SJSA1 (cell line): Measurements from ENCODE around the gene SBNO2. TPM values are rescaled to one million over a fixed set of nuclear protein-coding genes. Genes with fewer than 3 reads are reported as not detected.
A peak's percentile ranks its signal among the peaks of the same experiment; 100 is the strongest.

ENCODE experiments used
- DNase-seq, 2 experiments: peaks; one replicate each; pipeline ENCODE4 v3.0.0-alpha.2; 2015 to 2020; ENCODE audit warnings: low spot score in 2 of 2, low read depth in 1 of 2
- H3K27ac ChIP-seq: fragments of 250-450 bp; sonication (Bioruptor Pico); 2 replicates; pipeline ENCODE4 v1.5.1; 2020; ENCODE audit warnings: mild to moderate bottlenecking, moderate library complexity
- H3K27me3 ChIP-seq: fragments of 250-450 bp; sonication (Bioruptor Pico); replicated peaks from 2 replicates; pipeline ENCODE4 v1.5.1; 2020; ENCODE audit warnings: mild to moderate bottlenecking, moderate library complexity
- H3K36me3 ChIP-seq: fragments of 250-450 bp; sonication (Bioruptor Pico); 2 replicates; pipeline ENCODE4 v1.5.1; 2020; ENCODE audit warnings: mild to moderate bottlenecking
- H3K4me1 ChIP-seq: fragments of 250-450 bp; sonication (Bioruptor Pico); replicated peaks from 2 replicates; pipeline ENCODE4 v1.6.1; 2021; ENCODE audit warnings: mild to moderate bottlenecking
- H3K4me3 ChIP-seq: fragments of 250-450 bp; sonication (Bioruptor Pico); 2 replicates; pipeline ENCODE4 v1.5.1; 2020; ENCODE audit warnings: mild to moderate bottlenecking
- H3K9me3 ChIP-seq: fragments of 250-450 bp; sonication (Bioruptor Pico); replicated peaks from 2 replicates; pipeline ENCODE4 v1.5.1; 2020; ENCODE audit warnings: mild to moderate bottlenecking
- total RNA-seq: library from RNA; depleted of rRNA; stranded (reverse); fragments of >200 nt; shearing (Covaris generic); gene quantifications from 2 replicates; pipeline ENCODE4 v1.2.3, GENCODE V29; 2014

SBNO2 gene
- total RNA-seq, 1 experiment from 2014 or later: 24.8 TPM

- no peak overlapping the region for H3K4me3 ChIP-seq
- H3K9me3 ChIP-seq: no peaks in the 10 kb centered on the region
- no peak for DNase-seq
- H3K27me3 ChIP-seq: peaks cover 54% of the 10 kb centered on the region
- no peaks in the 10 kb centered on the region for H3K36me3 ChIP-seq
- peaks cover 9% of the 10 kb centered on the region for H3K4me1 ChIP-seq
- no peak overlapping the region for H3K27ac ChIP-seq
Observed at GRCh38 chr19:1072371-1073015, 101.6 kb downstream of the SBNO2 start.

DNA sequence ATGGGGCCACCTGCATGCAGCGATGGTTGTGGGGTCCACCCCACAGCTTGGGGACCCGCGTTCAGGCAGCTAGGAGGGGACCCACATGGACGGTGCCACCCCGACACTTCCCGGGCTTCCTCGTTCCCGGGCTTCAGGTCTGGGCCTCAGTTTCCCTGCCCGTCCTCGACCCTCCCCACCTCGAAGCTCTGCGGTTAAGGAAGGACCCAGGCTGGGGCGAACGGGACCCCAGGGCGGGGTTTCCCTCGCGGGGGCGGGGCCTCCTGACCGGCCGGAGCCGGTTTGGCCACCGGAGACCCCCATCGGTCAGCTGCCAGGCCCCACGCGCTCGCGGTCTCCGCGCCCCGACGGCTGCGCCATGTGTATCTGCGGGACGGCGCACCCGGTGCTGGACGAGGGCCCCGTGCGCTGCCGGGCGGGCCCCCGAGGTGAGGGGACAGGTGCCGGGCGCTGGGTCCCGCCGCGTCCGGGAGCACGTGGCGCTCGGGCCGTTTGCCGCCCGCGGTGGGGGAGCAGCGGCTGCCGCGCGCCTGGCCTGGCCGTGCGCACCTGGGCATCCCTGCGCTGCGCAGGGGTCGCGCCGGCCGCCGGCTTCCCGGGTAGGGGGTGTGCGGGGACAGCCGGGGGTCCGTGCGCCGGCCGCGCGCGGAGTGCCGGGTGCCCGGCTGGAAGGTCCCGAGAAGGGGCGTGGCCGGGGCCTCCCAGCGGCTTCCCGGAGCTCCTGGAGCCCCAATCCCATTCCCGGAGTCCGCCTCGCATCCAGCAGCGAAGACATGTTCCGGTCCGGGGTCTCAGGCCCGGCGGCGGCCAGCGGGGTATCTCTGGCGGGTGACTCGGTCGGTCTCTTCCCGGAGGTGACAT is 102.9 kb downstream of the SBNO2 start:
- Histone ChIP-seq H3K4me3 (no peak overlapping the region), H3K27ac (no peak overlapping the region), H3K4me1 (peaks cover 21% of the 10 kb centered on the region), H3K27me3 (peaks cover 61% of the 10 kb centered on the region), H3K9me3 (no peaks in the 10 kb centered on the region), H3K36me3 (no peaks in the 10 kb centered on the region)
- no peak for DNase-seq

GRCh38 chr19:1070576-1070930 is 103.5 kb downstream of the SBNO2 start:
- no peak overlapping the region for H3K4me3 ChIP-seq
- no peaks in the 10 kb centered on the region for H3K9me3 ChIP-seq
- H3K36me3 ChIP-seq: no peaks in the 10 kb centered on the region
- no peak overlapping the region for H3K27ac ChIP-seq
- H3K4me1 ChIP-seq: peaks cover 24% of the 10 kb centered on the region
- H3K27me3 ChIP-seq: peaks cover 64% of the 10 kb centered on the region
- DNase-seq: no peak

DNA sequence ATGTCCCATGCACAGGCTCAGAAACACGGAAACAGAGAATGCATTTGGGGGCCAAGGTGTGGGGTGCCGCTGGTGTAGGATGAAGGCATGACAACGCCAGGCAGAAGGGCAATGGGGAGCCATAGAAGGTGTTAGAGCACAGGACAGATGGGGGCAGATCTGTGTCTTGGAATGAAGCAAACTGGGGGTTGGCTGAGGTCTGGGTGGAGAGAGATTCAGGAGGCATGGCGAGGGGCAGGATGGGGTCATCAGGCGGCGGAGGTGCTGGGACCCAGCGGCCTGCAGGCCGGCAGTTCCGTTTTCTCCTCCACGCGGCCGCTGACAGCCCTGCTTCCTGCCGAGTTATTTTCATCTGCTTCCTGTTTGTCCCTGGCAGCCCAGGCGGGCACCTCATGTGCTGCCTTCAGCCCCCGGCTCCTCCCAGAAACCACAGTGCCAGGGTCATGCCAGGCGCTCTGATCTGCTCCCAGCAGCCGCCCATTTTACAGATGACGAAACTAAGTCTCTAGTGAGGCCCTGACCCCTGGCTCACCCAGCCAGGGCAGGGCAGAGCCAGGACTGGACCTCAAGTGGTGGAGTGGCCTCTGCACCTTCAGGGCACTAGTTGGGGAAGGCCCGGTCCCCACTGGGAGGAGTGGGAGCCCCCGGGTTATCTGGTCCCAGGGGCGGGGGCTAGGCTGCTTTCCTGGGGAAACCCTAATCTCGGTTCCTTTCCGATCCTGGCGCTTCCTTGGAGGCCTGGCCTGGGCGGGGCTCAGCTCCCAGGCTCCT is 104.9 kb downstream of the SBNO2 start:
- H3K4me3 ChIP-seq: no peak overlapping the region
- no peaks in the 10 kb centered on the region for H3K9me3 ChIP-seq
- no peak for DNase-seq
- peaks cover 34% of the 10 kb centered on the region for H3K4me1 ChIP-seq
- peaks cover 70% of the 10 kb centered on the region for H3K27me3 ChIP-seq
- H3K27ac ChIP-seq: no peak overlapping the region
- no peaks in the 10 kb centered on the region for H3K36me3 ChIP-seq

- peaks cover 70% of the 10 kb centered on the region for H3K27me3 ChIP-seq
- no peaks in the 10 kb centered on the region for H3K36me3 ChIP-seq
Observed at GRCh38 chr19:1068009-1069001, 105.8 kb downstream of the SBNO2 start.

GRCh38 chr19:1067341-1067957 is 106.6 kb downstream of the SBNO2 start:
- no peak for DNase-seq
- H3K4me3 ChIP-seq: peak overlapping the region; percentile 11

More at GRCh38 chr19:1068009-1069001, 105.8 kb downstream of the SBNO2 start:
- Histone ChIP-seq H3K4me1 (peaks cover 34% of the 10 kb centered on the region), H3K9me3 (no peaks in the 10 kb centered on the region), H3K27ac (no peak overlapping the region), H3K4me3 (no peak overlapping the region)
- DNase-seq: no peak

DNA sequence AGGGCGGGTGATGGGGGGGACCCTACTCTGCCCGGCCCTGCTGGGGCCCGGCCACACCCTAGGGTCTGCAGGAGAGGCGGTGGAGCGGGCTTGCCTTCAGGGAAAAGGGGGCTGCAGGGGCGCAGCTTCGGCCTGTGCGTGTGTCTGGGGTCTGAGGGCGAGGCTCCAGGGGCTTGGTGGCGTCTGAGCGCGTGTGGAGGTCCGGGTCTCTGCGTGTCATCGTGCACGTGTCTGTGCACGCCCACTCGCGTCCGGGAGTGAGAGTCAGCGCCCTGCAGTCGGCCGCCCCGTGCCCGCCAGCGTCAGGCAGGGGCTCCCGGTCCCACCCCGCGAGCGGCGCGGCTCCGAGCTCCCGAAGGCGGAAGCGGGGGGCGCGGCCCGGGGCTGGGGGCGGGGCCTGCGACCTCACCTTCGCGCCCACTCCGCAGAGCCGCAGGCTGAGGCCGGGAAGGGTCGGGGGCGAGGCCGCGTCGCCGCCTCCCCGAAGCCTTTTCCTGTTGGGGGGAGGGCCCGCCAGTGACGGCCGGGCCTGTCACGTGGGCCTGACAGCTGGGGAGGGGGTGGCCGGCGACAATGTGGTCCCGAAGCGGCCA is 107.2 kb downstream of the SBNO2 start, which contains the start of gene ARHGAP45:
ARHGAP45 (plus strand) TSS at position 420 of the 593 bp plus-strand sequence. CDS start 239 bp downstream, outside the sequence.
- DNase-seq: no peak
- H3K9me3 ChIP-seq: no peaks in the 10 kb centered on the region
- H3K36me3 ChIP-seq: no peaks in the 10 kb centered on the region
- peaks cover 34% of the 10 kb centered on the region for H3K4me1 ChIP-seq
- H3K27me3 ChIP-seq: peaks cover 64% of the 10 kb centered on the region
- H3K4me3 ChIP-seq: peak within 1 kb of the TSS; percentile 11
- H3K27ac ChIP-seq: no peak within 1 kb of the TSS

More at GRCh38 chr19:1067341-1067957, 106.6 kb downstream of the SBNO2 start:
- H3K27me3 ChIP-seq: peaks cover 70% of the 10 kb centered on the region
- no peaks in the 10 kb centered on the region for H3K36me3 ChIP-seq
- no peaks in the 10 kb centered on the region for H3K9me3 ChIP-seq
- no peak overlapping the region for H3K27ac ChIP-seq
- H3K4me1 ChIP-seq: peaks cover 34% of the 10 kb centered on the region

- peaks cover 58% of the 10 kb centered on the region for H3K27me3 ChIP-seq
- H3K4me3 ChIP-seq: no peak overlapping the region
- H3K36me3 ChIP-seq: no peaks in the 10 kb centered on the region
- DNase-seq: no peak
- no peaks in the 10 kb centered on the region for H3K9me3 ChIP-seq
- H3K4me1 ChIP-seq: peaks cover 33% of the 10 kb centered on the region
- no peak overlapping the region for H3K27ac ChIP-seq
Observed at GRCh38 chr19:1066251-1066747, 107.8 kb downstream of the SBNO2 start.

DNA sequence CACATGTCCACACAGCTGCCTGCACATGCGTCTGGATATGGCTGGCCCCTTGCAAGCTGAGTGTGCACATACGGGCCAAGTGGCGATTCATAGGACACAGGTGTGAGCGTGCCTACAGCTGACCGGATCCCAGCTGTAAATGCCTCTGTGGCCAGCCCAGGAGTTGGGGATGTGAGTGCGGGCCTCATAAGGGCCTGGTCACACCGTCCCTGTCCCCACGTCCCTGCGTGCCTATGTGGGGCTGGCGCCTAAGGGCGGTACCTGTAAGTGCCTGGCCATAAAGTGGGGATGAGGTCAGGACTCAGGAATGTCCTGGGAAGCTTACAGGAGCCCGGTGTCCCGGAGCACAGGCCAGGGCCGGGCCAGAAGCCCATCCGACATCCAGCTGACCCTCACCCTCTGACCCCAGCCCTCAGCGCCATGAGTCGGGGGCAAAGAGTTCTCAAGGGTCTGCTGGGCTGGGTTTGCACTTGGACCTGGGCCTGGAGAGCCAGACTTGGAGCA is 108.4 kb downstream of the SBNO2 start:
- no peak overlapping the region for H3K27ac ChIP-seq
- H3K9me3 ChIP-seq: no peaks in the 10 kb centered on the region
- peaks cover 52% of the 10 kb centered on the region for H3K27me3 ChIP-seq
- DNase-seq: no peak
- H3K36me3 ChIP-seq: no peaks in the 10 kb centered on the region
- no peak overlapping the region for H3K4me3 ChIP-seq
- peaks cover 27% of the 10 kb centered on the region for H3K4me1 ChIP-seq

DNA sequence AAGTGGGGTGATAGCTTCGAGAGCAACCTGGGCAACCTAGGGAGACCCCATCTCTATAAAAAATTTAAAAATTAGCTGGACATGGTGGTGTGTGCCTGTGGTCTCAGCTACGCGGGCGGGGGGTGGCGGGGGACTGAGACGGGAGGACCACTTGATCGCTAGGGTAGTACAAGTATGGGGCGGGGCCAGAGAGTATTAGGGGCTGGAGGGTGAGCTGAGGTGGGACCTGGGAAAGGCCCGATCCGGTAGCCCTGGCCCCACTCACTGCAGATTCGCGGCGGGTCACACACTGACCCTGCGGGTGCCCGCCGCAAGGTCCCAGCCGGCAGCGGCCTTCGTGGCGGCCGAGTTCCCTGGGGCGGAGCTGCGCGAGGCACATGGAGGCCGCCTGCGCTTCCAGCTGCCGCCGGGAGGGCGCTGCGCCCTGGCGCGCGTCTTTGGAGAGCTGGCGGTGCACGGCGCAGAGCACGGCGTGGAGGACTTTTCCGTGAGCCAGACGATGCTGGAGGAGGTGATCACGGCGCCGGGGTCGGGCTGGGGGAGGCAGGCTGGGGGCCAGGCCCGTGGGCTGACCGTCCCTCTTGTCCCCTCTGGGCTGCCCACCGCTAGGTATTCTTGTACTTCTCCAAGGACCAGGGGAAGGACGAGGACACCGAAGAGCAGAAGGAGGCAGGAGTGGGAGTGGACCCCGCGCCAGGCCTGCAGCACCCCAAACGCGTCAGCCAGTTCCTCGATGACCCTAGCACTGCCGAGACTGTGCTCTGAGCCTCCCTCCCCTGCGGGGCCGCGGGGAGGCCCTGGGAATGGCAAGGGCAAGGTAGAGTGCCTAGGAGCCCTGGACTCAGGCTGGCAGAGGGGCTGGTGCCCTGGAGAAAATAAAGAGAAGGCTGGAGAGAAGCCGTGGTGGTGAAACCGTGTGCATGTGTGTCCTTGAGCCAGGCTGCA is 109.1 kb downstream of the SBNO2 start:
- Histone ChIP-seq H3K36me3 (no peaks in the 10 kb centered on the region), H3K9me3 (no peaks in the 10 kb centered on the region), H3K4me1 (peaks cover 26% of the 10 kb centered on the region), H3K27me3 (peaks cover 45% of the 10 kb centered on the region), H3K27ac (no peak overlapping the region), H3K4me3 (no peak overlapping the region)
- DNase-seq: peak; percentile 58 to 71

- H3K4me3 ChIP-seq: no peak overlapping the region
- peaks cover 36% of the 10 kb centered on the region for H3K27me3 ChIP-seq
- H3K27ac ChIP-seq: no peak overlapping the region
- no peak for DNase-seq
- peaks cover 26% of the 10 kb centered on the region for H3K4me1 ChIP-seq
- no peaks in the 10 kb centered on the region for H3K36me3 ChIP-seq
- no peaks in the 10 kb centered on the region for H3K9me3 ChIP-seq
Observed at GRCh38 chr19:1063909-1064660, 110.0 kb downstream of the SBNO2 start.
